Measurements from ENCODE around the gene SLC25A20.

Gene SLC25A20

DNA sequence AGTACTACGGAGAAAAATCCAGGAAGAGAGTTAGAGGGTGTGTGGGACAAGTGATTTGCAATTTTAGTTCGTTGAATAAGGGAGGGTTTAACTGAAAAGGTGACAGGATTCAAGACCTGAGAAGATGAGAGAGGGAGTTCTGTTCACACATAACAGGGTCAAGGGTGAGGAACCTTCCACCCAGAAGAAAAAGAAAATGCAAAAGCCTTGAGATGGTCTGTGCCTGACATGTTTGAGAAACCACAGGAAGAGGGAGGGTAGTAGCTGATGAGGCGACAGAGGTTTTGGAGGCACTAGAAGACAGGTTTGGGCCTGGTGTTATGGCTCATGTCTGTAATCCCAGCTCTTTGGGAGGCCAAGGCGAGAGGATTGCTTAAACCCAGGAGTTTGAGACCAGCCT, 591 bp upstream of the SLC25A20 start:
- in situ Hi-C loops (cut with MboI; ENCODE audit: low sequenced_read_pairs) = no loop called here

DNA sequence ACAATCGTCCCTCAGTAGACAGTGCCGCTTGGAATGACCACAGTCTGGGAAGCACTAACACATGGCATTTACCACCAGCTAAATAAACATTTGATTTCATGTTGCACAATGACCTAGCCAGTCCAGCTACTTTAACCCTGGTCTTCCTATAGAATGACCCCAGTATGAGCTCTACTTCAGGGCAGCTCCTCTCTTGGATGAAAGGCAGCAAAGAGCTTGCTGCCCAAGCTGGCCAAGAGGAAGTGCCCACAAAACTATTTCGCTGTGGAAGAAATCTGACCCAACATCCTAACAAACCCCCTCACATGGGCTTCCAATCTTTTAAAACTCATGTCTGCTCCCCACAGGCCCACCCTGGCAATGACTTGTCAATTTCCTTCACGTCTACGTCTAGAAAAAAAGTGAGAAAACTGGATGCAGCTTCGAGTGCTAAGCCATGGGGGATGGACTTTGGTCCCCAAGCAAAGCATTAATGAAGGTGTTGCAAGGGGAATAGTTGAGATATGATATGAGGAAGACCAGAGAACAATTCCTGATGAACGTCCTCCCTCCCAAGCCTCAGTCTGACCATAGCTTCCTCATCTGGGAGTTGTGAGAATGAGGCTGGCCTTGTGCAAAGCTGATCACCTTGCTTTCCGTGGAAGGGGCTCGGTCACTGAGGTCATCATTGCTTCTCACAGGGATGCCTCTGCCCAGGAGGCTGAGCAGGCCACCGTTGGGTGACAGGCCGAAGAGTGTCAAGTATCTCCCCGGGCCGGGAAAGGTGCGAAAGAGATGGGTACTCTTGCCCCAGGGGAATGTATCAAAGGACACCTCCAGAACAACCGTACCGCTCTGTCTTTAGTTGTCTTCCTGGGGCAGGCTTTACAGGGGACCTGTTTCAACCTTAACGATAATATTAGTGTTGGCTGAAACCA, 964 bp downstream of the SLC25A20 start:
- in situ Hi-C loops (cut with MboI; ENCODE audit: low sequenced_read_pairs) = no loop called here

DNA sequence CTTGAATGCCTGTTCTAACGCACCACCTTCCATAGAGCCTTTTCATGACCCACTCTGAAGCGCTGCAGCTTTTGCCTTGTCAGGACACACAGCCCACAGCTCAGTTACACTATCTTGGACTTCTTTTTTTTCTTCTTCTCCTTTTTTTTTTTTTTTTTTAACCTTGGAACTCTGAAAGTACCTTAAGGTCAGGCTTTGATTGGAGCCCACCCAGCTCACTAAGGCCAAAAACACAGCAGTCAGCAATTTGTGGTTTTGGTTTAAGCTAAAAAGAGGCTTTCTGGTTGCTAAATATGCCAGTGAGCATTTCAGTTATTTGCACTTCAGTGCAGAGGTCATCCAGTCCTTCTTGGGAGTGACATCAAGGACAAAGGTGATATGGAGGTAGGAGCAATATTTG, 1.7 kb downstream of the SLC25A20 start:
- in situ Hi-C loops (cut with MboI; ENCODE audit: low sequenced_read_pairs) = no loop called here

DNA sequence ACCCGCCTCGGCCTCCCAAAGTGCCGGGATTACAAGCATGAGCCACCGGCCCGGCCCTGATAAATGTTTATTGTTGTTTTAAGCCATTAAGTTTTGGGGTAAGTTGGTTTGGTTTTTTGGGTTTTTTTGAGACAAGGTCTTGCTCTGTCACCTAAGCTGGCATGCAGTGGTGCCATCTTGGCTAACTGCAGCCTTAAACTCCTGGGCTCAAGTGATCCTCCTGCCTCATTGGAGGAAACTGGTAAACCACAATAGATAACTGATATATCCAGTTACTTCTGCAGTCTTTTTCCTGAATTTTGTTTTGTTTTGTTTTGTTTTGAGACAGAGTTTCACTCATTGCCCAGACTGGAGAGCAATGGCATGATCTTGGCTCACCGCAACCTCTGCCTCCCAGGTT, 4.2 kb downstream of the SLC25A20 start:
- in situ Hi-C loops (cut with MboI; ENCODE audit: low sequenced_read_pairs) = no loop called here

DNA sequence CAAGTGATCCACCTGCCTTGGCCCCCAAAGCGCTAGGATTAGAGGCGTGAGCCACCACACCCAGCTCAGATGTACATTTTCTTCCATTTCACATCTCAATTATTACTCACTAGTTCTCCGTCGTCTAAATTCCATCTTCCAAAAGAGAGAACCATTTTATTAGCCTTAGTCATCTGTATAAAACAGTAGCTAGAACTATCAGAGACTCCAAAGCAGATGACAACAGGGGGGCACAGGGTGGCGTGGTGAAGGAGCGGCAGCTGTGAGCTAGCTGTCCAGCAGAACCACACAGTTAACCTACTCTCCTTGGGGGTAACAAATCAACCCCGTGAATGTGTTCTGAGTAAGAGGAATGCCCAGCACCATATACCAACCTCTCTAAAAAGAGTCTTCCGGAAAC, 7.1 kb downstream of the SLC25A20 start:
- in situ Hi-C loops (cut with MboI; ENCODE audit: low sequenced_read_pairs) = no loop called here

DNA sequence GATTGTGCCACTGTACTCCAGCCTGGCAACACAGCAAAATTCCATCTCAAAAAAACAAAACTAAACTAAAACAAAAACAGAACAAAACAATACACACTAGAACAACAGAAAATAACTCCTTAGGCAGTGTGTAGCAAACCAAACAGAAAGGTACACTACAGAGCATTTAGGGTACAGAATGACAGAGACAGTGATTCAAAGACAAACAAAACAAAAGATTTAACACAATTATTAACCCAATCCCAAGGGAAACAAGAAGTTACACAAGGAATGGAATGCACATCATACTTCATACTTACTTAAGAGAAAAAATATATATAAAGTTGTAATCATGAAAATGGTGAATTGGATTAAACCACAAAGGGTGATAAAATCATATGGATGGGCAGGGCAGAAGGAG, 12.9 kb downstream of the SLC25A20 start:
- in situ Hi-C loops (cut with MboI; ENCODE audit: low sequenced_read_pairs) = no loop called here

DNA sequence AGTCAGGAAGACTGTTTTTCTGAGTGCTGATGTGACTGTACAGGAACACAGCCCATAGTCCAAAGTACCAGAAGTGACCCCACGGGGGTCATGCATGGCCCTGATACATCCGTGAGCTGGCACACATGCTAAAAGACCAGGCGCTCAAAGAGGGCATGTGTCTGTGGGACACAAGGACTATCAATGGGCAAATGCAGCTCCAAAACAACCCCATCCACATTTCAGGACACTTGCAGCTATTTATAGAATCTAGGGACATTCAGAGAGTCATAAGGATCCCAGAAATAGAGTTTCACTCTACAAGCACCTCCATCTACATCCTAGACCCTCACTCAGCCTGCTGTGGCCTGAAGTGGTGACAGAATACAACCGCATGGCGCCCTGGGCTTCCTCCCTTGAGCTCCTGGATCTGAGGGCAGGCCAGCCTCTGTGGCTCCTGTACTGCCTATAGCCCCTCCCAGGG, 17.0 kb downstream of the SLC25A20 start:
- in situ Hi-C loops (cut with MboI; ENCODE audit: low sequenced_read_pairs) = no loop called here

DNA sequence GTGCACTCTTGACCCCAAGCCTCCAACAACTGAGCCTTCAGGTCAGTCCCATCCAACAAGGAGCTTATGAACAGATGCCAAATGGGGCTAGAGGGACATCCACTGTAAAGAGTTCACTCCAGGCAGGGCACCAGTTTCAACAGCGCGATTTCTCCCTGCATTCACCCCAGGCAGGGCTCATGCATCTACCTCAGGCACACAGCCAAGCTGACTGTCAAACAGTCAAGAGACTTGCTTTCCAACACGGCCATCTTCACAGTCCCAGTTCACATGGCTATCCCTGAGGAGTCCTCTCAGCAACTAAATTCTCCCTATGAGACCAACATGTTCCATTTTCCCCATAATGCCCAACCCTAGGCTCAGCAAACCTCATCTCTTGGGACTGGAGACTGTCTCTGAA, 17.7 kb downstream of the SLC25A20 start:
- in situ Hi-C loops (cut with MboI; ENCODE audit: low sequenced_read_pairs) = no loop called here

DNA sequence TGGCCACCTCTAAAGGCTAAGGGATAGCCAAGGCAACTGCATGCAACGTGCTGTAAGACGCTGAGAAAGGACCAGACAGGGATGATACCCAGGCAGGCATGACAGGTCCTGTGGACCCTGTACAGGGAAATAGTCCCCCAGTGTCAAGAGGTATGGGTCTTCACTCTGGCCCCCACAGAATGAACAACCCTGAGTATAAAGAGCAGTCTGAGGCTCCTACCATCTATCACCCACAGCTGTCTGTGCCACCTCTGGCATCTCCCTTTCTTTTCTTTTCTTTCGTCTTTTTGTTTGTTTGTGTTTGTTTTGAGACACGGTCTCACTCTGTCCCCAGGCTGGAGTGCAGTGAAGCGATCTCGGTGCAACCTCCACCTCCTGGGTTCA, 18.7 kb downstream of the SLC25A20 start:
- in situ Hi-C loops (cut with MboI; ENCODE audit: low sequenced_read_pairs) = no loop called here

DNA sequence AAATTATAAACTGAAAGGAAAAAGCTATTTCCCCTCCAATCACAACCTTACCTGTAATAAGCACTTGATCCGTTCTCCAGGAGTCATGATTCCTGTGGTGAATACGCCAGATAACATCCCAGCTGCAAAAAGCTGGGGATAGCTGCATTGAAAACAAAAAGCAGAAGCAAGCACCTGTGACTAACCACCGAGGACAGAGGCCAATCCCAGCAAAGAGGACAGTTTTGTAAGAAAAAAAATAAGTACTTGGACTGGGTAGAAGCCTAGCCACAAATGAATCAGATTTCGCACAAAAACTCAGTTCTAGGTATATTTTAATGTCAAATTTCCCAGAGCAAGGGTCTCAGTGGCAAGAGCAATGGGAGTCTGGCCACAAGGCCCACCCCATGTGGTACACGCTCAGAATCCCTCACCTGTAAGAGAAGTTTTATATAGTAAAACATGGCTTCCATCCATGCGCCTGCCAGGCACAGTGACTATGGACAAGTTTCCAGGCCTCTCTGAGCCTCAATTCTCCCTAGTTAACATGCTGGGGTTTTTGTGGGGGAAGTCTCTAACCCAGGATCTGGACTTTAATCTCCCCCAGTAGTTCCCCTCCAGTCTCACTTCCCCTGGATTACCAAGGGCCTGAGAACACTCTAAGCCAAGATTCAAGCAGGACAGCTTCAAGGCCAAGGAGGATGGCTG, 19.2 kb downstream of the SLC25A20 start:
- in situ Hi-C loops (cut with MboI; ENCODE audit: low sequenced_read_pairs) = no loop called here

DNA sequence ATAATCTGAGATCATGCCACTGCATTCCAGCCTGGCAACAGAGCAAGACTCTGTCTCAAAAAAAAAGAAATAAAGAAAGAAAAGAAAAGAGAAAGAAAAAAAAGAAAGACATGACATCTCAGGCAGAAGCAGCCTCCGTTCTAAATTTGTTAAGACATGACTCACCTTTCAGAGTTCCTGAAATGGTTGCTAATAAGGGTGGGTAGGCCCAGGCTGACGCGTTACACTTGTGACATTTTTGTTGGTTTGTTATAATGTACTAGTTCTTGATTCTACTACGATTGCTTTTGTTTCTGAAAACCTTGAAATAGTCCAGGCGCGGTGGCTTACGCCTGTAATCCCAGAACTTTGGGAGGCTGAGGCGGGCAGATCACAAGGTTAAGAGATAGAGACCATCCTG, 21.0 kb downstream of the SLC25A20 start:
- in situ Hi-C loops (cut with MboI; ENCODE audit: low sequenced_read_pairs) = no loop called here

DNA sequence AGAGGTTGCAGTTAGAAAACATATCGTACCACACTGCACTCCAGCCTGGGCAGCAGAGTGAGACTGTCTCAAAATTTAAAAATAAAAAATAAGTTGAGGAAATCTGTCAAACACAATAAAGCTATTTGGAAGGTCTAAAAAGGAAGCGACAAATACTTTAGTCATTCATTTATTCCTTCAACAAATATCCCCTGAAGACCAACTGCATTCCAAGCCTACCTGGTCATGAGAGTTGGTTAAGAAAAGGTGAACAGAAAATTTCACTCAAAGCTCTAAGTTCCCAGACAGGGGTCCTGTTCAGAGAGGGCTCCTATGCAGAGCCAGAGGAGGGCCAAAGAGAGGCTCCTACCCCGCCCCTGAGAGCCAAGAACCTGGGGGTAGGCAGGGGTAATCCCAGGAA, 35.6 kb downstream of the SLC25A20 start:
- in situ Hi-C loops (cut with MboI; ENCODE audit: low sequenced_read_pairs) = no loop called here

DNA sequence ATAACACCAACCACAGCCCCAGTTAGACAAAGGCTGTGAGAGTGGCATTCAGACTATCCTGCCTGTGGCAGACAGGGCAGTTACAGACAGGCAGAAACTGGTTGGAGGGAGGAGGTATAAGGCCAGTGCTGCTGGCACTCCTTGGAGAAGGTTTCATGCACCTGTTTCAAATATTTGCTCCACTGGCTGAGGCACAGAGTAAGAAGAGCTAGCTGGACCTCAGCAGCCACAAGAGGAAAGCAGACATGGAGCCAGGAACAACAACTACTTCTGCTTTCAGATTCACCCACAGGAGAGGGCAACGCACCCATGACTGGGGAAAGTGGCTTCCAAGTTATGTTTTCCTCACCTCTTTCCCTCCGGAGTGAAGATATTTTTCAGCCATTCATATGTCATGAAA, 39.5 kb downstream of the SLC25A20 start:
- in situ Hi-C loops (cut with MboI; ENCODE audit: low sequenced_read_pairs) = no loop called here

DNA sequence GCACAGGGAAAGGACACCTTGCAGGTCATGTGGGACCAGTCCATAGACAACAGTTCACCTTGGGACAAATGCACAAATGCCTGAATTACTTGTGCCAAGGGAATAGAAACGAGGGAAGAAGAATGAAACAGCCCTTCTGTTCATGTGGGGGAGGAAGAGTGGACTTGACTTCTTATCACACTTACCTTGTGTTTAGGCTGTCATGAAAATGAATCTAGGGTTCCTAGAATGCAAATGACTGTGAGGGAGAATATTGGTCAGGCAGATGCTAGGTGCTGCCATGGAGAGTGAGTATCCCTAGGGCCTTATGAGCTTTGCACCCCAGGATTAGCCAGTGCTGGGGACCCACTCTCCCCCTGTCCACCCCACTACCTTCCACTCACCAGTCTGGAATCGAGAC, 40.0 kb downstream of the SLC25A20 start:
- in situ Hi-C loops (cut with MboI; ENCODE audit: low sequenced_read_pairs) = no loop called here

DNA sequence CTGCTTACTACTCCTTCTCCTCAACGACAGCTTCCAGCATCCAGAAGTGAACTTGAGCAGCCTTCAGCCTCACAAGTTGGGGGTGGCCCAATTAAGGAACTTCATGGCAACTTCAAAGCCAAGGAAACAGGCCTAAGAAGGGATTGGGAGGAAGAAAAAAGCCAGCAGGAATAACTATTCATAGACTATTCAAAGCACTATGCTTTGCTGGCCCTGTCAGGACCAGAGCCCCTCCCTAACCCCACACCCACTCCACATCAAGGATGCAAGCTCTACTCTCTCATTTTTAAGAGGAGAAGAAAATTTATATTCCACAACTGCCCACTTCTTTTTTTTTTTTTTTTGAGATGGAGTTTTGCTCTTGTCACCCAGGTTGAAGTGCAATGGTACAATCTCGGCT, 41.0 kb downstream of the SLC25A20 start:
- in situ Hi-C loops (cut with MboI; ENCODE audit: low sequenced_read_pairs) = no loop called here

DNA sequence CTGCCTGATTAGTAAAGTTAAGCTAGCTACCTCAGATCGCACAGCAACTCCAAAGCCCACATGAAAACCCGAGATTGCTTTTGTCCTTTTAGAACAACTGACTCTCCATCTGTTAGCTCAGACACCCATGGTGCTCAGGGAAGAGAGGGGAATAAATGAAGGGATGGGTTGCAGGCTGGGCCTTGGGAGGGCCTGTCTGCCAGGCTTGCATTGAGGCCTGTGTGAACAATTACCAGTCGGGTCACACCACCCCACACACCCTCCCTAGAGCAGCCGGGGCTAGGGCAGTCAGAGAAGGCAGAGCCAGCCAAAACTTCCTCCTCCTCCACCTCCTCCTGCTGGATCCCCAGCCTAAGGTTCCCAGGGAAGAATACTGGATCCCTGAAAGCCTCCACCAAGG, 42.2 kb downstream of the SLC25A20 start:
- in situ Hi-C loops (cut with MboI; ENCODE audit: low sequenced_read_pairs) = no loop called here

DNA sequence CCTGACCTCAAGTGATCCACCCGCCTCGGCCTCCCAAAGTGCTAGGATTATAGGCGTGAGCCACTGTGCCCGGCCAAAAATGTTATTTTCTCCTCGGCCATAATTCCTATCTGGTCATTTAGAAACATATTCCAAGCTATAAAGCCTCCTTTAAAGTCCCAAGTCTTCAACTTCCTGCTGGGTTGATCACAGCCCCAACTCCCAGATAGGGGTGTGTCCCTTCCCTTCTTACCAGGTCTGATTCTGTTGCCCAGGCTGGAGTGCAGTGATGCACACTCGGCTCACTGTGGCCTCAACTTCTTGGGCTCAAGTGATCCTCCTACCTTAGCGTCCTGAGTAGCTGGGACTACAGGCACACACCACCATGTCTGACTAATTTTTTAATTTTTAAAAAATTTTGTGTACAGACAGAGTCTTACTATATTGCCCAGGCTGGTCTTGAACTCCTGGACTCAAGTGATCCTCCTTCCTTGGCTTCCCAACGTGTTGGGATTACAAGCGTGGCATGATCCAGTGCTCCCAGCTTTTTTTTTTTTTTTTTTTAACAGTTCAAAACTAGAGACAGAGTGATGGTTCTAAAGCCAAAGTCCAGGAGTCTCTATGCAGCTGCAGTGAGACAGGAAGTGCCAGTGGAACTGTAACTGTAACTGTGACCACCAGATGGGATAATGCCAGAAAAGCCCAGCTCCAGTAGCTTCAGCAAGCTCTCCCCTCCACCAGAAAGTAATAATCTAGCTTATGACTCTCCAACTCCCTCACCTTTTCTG, 42.8 kb downstream of the SLC25A20 start:
- in situ Hi-C loops (cut with MboI; ENCODE audit: low sequenced_read_pairs) = no loop called here

DNA sequence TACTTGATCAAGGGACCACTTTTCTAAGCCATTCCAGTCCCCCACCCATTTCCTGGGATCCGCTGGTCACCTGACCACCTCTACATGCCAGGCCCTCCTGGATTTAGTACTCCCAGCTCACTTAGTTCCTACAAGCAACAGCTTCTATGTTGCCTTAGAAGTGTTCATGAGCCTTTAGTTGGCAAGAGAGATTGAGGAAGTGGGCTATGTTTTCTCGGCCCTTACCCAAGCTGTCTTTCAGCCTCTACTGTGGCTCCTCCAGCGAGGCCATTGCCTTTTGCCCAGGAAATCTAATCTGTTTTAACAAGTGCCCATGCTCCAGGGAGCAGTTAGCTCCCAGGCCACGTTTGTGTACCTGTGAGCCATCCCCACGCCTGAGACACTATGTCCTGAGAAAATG, 46.5 kb downstream of the SLC25A20 start:
- in situ Hi-C loops (cut with MboI; ENCODE audit: low sequenced_read_pairs) = no loop called here

DNA sequence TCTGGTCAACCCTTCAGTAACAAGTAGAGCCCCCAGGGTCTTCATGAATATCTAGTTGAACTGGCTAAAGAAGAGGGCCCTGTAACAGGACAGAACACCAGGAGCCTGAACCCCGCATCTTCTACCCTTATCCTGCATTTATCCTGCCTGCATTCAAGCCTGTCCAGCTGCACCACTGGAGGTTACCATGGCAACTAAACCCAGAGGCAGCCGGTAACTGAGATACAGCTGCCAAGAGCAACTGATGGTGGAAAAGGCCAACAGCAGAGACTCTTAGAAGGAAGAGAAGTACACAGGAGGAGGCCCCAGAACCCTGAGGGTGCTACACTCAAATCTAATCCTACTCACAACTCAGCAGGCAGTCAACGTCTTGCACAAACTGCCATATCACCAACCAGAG, 47.3 kb downstream of the SLC25A20 start:
- in situ Hi-C loops (cut with MboI; ENCODE audit: low sequenced_read_pairs) = no loop called here

DNA sequence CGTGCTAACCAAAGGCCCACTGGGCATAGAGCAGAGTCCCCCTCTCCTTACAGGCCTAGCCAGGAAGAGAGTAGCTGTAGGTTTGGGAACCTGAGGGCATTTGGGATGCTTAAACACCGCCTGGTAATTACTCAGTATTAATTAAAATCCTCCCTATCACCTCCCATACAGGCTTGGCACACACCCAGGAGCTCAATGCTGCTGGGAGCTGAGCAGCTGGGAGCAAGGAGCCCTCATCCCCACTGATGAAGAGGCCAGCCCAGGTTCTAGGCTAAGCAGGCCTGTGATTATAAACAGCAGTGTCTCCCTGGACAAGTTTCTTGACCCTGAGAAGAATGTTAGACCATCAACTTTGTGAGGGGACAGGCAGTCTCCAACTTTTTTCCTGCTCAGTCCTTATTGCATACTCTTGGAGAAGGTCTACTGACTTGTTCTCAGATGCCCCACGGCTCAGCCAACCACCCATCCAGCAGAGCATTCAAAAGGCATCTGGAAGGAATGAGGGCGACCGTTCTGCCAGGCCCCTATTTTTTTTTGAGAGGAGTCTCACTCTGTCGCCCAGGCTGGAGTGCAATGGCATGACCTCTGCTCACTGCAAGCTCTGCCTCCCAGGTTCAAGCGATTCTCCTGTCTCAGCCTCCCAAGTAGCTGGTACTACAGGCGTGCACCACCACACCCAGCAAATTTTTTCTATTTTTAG, 49.7 kb downstream of the SLC25A20 start:
- in situ Hi-C loops (cut with MboI; ENCODE audit: low sequenced_read_pairs) = no loop called here
